HG03565 (cell line): ENCODE results near the gene ZNF536.

Source experiments
- ATAC-seq: cut with Tn5 transposase; IDR thresholded peaks from one replicate; pipeline ENCODE4 v1.9.1; 2021; ENCODE audit warnings: mild to moderate bottlenecking, moderate library complexity; ENCODE audit not compliant: unreplicated experiment

ZNF536 gene

GRCh38 chr19:30552593-30552992 lies 180.4 kb downstream of the ZNF536 start:
- no peak for ATAC-seq

GRCh38 chr19:30555075-30555790 lies 183.0 kb downstream of the ZNF536 start:
- no peak for ATAC-seq

GRCh38 chr19:30555791-30556110 lies 183.6 kb downstream of the ZNF536 start:
- no peak for ATAC-seq

GRCh38 chr19:30556230-30556711 lies 184.1 kb downstream of the ZNF536 start:
- no peak for ATAC-seq

- ATAC-seq, result no peak
Measured at GRCh38 chr19:30557212-30557611, 185.0 kb downstream of the ZNF536 start.

- no peak for ATAC-seq
Measured at GRCh38 chr19:30557927-30558557, 185.9 kb downstream of the ZNF536 start.

GRCh38 chr19:30558793-30559192 lies 186.6 kb downstream of the ZNF536 start:
- no peak for ATAC-seq

GRCh38 chr19:30559446-30559845 lies 187.3 kb downstream of the ZNF536 start:
- no peak for ATAC-seq

- ATAC-seq, result no peak
Measured at GRCh38 chr19:30562981-30563380, 190.8 kb downstream of the ZNF536 start.

- no peak for ATAC-seq
Measured at GRCh38 chr19:30563691-30564090, 191.5 kb downstream of the ZNF536 start.

GRCh38 chr19:30564551-30565011 lies 192.4 kb downstream of the ZNF536 start:
- ATAC-seq, result no peak

GRCh38 chr19:30565636-30566035 lies 193.5 kb downstream of the ZNF536 start:
- ATAC-seq, result no peak

GRCh38 chr19:30566681-30567420 lies 194.7 kb downstream of the ZNF536 start:
- no peak for ATAC-seq

GRCh38 chr19:30567536-30568232 lies 195.5 kb downstream of the ZNF536 start:
- ATAC-seq, result no peak

- ATAC-seq, result no peak
Measured at GRCh38 chr19:30570194-30570593, 198.0 kb downstream of the ZNF536 start.

- ATAC-seq, result no peak
Measured at GRCh38 chr19:30577551-30578105, 205.4 kb downstream of the ZNF536 start.

GRCh38 chr19:30579419-30579818 lies 207.2 kb downstream of the ZNF536 start:
- no peak for ATAC-seq

- ATAC-seq, result no peak
Measured at GRCh38 chr19:30580673-30581072, 208.5 kb downstream of the ZNF536 start.

GRCh38 chr19:30584090-30584489 lies 211.9 kb downstream of the ZNF536 start:
- no peak for ATAC-seq

- ATAC-seq, result no peak
Measured at GRCh38 chr19:30587869-30588268, 215.7 kb downstream of the ZNF536 start.
